ENCODE data around the gene CKMT2.

Gene CKMT2

GRCh38 chr5:81209869-81210493, 23.1 kb upstream of the CKMT2 start:
- H3K9ac ChIP-seq (ENCODE audit: low read depth, low read length) = no peak overlapping the region
- H3K9me3 ChIP-seq (ENCODE audit: insufficient read depth, low read length, severe bottlenecking) = no peaks in the 10 kb centered on the region
- H3K79me2 ChIP-seq (ENCODE audit: insufficient read depth, low read length) = no peaks in the 10 kb centered on the region
- ATAC-seq (ENCODE audit: insufficient read depth, low read depth) = no peak
- no peaks in the 10 kb centered on the region for H4K20me1 ChIP-seq (ENCODE audit: insufficient read depth, low read length)
- no peak for DNase-seq
- no peak overlapping the region for H3K4me3 ChIP-seq (ENCODE audit: low read depth in 1 of 2, low read length in 2 of 2)
- no peak for TF ChIP-seq EZH2 (IDR thresholded peaks at IDR 0.05; ENCODE audit: borderline replicate concordance, low read depth, low read length, severe bottlenecking)
- TF ChIP-seq, protein P1, sequence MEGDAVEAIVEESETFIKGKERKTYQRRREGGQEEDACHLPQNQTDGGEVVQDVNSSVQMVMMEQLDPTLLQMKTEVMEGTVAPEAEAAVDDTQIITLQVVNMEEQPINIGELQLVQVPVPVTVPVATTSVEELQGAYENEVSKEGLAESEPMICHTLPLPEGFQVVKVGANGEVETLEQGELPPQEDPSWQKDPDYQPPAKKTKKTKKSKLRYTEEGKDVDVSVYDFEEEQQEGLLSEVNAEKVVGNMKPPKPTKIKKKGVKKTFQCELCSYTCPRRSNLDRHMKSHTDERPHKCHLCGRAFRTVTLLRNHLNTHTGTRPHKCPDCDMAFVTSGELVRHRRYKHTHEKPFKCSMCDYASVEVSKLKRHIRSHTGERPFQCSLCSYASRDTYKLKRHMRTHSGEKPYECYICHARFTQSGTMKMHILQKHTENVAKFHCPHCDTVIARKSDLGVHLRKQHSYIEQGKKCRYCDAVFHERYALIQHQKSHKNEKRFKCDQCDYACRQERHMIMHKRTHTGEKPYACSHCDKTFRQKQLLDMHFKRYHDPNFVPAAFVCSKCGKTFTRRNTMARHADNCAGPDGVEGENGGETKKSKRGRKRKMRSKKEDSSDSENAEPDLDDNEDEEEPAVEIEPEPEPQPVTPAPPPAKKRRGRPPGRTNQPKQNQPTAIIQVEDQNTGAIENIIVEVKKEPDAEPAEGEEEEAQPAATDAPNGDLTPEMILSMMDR (IDR thresholded peaks at IDR 0.05; ENCODE audit: borderline replicate concordance, extremely low read depth, low read length, poor library complexity, severe bottlenecking) = no peak
- no peaks in the 10 kb centered on the region for H3K4me1 ChIP-seq (ENCODE audit: insufficient read depth, low read length)
- H3K36me3 ChIP-seq (ENCODE audit: insufficient read depth, low read length) = no peaks in the 10 kb centered on the region
- no peak overlapping the region for H2AFZ ChIP-seq (ENCODE audit: low read depth, low read length)
- no peak overlapping the region for H3K4me2 ChIP-seq (ENCODE audit: insufficient read depth, low read length)
- H3K27ac ChIP-seq (ENCODE audit: low read length) = no peak overlapping the region
- H3K27me3 ChIP-seq (ENCODE audit: insufficient read depth, low read length, poor library complexity) = no peaks in the 10 kb centered on the region

- no peak for DNase-seq
- no peaks in the 10 kb centered on the region for H3K27me3 ChIP-seq (ENCODE audit: insufficient read depth, low read length, poor library complexity)
- H3K36me3 ChIP-seq (ENCODE audit: insufficient read depth, low read length) = no peaks in the 10 kb centered on the region
- no peak overlapping the region for H3K9ac ChIP-seq (ENCODE audit: low read depth, low read length)
- no peaks in the 10 kb centered on the region for H3K4me1 ChIP-seq (ENCODE audit: insufficient read depth, low read length)
- H3K9me3 ChIP-seq (ENCODE audit: insufficient read depth, low read length, severe bottlenecking) = no peaks in the 10 kb centered on the region
- no peak overlapping the region for H3K4me2 ChIP-seq (ENCODE audit: insufficient read depth, low read length)
- no peaks in the 10 kb centered on the region for H3K79me2 ChIP-seq (ENCODE audit: insufficient read depth, low read length)
- H3K4me3 ChIP-seq (ENCODE audit: low read depth in 1 of 2, low read length in 2 of 2) = no peak overlapping the region
- no peak overlapping the region for H2AFZ ChIP-seq (ENCODE audit: low read depth, low read length)
- H3K27ac ChIP-seq (ENCODE audit: low read length) = no peak overlapping the region
- TF ChIP-seq, protein P1 (IDR thresholded peaks at IDR 0.05; ENCODE audit: borderline replicate concordance, extremely low read depth, low read length, poor library complexity, severe bottlenecking) = no peak
- no peak for TF ChIP-seq EZH2 (IDR thresholded peaks at IDR 0.05; ENCODE audit: borderline replicate concordance, low read depth, low read length, severe bottlenecking)
- no peak for ATAC-seq (ENCODE audit: insufficient read depth, low read depth)
- no peaks in the 10 kb centered on the region for H4K20me1 ChIP-seq (ENCODE audit: insufficient read depth, low read length)
Measured at GRCh38 chr5:81212211-81212751, 20.8 kb upstream of the CKMT2 start.

GRCh38 chr5:81213070-81213469, 20.1 kb upstream of the CKMT2 start:
- Histone ChIP-seq H4K20me1 (ENCODE audit: insufficient read depth, low read length) (no peaks in the 10 kb centered on the region), H3K79me2 (ENCODE audit: insufficient read depth, low read length) (no peaks in the 10 kb centered on the region), H3K9ac (ENCODE audit: low read depth, low read length) (no peak overlapping the region), H3K27ac (ENCODE audit: low read length) (no peak overlapping the region), H3K4me1 (ENCODE audit: insufficient read depth, low read length) (no peaks in the 10 kb centered on the region), H3K4me3 (ENCODE audit: low read depth in 1 of 2, low read length in 2 of 2) (no peak overlapping the region), H3K4me2 (ENCODE audit: insufficient read depth, low read length) (no peak overlapping the region), H2AFZ (ENCODE audit: low read depth, low read length) (no peak overlapping the region), H3K9me3 (ENCODE audit: insufficient read depth, low read length, severe bottlenecking) (no peaks in the 10 kb centered on the region), H3K27me3 (ENCODE audit: insufficient read depth, low read length, poor library complexity) (no peaks in the 10 kb centered on the region), H3K36me3 (ENCODE audit: insufficient read depth, low read length) (no peaks in the 10 kb centered on the region)
- DNase-seq = no peak
- ATAC-seq (ENCODE audit: insufficient read depth, low read depth) = no peak
- TF ChIP-seq, protein P1 (IDR thresholded peaks at IDR 0.05; ENCODE audit: borderline replicate concordance, extremely low read depth, low read length, poor library complexity, severe bottlenecking) = no peak
- no peak for TF ChIP-seq EZH2 (IDR thresholded peaks at IDR 0.05; ENCODE audit: borderline replicate concordance, low read depth, low read length, severe bottlenecking)
